MM.1S (cell line): Measurements from ENCODE around the gene PKP2.
A peak's percentile ranks its signal among the peaks of the same experiment; 100 is the strongest.

Experiments
- DNase-seq: peaks from one replicate; pipeline ENCODE4 v3.0.0-alpha.2; 2015
- H2AFZ ChIP-seq: fragments of 300-600 bp; sonication (generic); 2 replicates; pipeline ENCODE4 v1.6.0; 2016; ENCODE audit warnings: antibody characterized with exemption, low read length
- H3F3A ChIP-seq: fragments of 300-600 bp; sonication (generic); 2 replicates; pipeline ENCODE4 v1.6.1; 2016; ENCODE audit warnings: mild to moderate bottlenecking, antibody characterized with exemption, low read length, moderate library complexity, mixed read lengths; ENCODE audit not compliant: insufficient read depth
- H3K27ac ChIP-seq: fragments of 300-600 bp; sonication (generic); 2 replicates; pipeline ENCODE4 v1.5.1; 2016; ENCODE audit warnings: mild to moderate bottlenecking, low read length
- H3K27me3 ChIP-seq: fragments of 300-600 bp; sonication (generic); replicated peaks from 2 replicates; pipeline ENCODE4 v1.6.0; 2016; ENCODE audit warnings: low read length; ENCODE audit not compliant: insufficient read depth
- H3K36me3 ChIP-seq: fragments of 300-600 bp; sonication (generic); replicated peaks from 2 replicates; pipeline ENCODE4 v1.6.1; 2016; ENCODE audit warnings: mild to moderate bottlenecking, low read length, mixed read lengths; ENCODE audit not compliant: insufficient read depth
- H3K4me1 ChIP-seq: fragments of 300-600 bp; sonication (generic); 2 replicates; pipeline ENCODE4 v1.6.1; 2016; ENCODE audit warnings: low read length, mixed read lengths
- H3K4me2 ChIP-seq: fragments of 300-600 bp; sonication (generic); 2 replicates; pipeline ENCODE4 v1.6.0; 2016; ENCODE audit warnings: low read depth, low read length
- H3K4me3 ChIP-seq: fragments of 300-600 bp; sonication (generic); 2 replicates; pipeline ENCODE4 v1.5.1; 2016; ENCODE audit warnings: low read length, mixed read lengths
- H3K79me2 ChIP-seq: fragments of 300-600 bp; sonication (generic); 2 replicates; pipeline ENCODE4 v1.6.1; 2016; ENCODE audit warnings: mixed run types, low read length, mixed read lengths
- H3K9ac ChIP-seq: fragments of 300-600 bp; sonication (generic); 2 replicates; pipeline ENCODE4 v1.6.1; 2016; ENCODE audit warnings: low read length, mixed read lengths
- H3K9me2 ChIP-seq: fragments of 300-600 bp; sonication (generic); replicated peaks from 2 replicates; pipeline ENCODE4 v1.6.1; 2016; ENCODE audit warnings: mild to moderate bottlenecking, low read length, mixed read lengths; ENCODE audit not compliant: insufficient read depth
- H3K9me3 ChIP-seq: fragments of 300-600 bp; sonication (generic); replicated peaks from 2 replicates; pipeline ENCODE4 v1.6.1; 2016; ENCODE audit warnings: mild to moderate bottlenecking, low read length, mixed read lengths; ENCODE audit not compliant: insufficient read depth
- H4K20me1 ChIP-seq: fragments of 300-600 bp; sonication (generic); 2 replicates; pipeline ENCODE4 v1.6.1; 2016; ENCODE audit warnings: mild to moderate bottlenecking, low read length, moderate library complexity, mixed read lengths; ENCODE audit not compliant: insufficient read depth
- CTCF ChIP-seq: fragments of 300-600 bp; sonication (generic); IDR thresholded peaks from 2 replicates; pipeline ENCODE4 v1.5.1; 2016; ENCODE audit warnings: antibody characterized with exemption, low read length, mixed read lengths
- EZH2 ChIP-seq: fragments of 300-600 bp; sonication (generic); optimal IDR thresholded peaks from 2 replicates; pipeline ENCODE3; 2017; ENCODE audit warnings: low read depth, mild to moderate bottlenecking, antibody characterized with exemption, low read length, mixed read lengths
- EZH2phosphoT487 ChIP-seq: fragments of 300-600 bp; sonication (generic); IDR thresholded peaks from 2 replicates; pipeline ENCODE4 v1.6.1; 2018; ENCODE audit warnings: antibody characterized with exemption, low read length

Gene PKP2

DNA sequence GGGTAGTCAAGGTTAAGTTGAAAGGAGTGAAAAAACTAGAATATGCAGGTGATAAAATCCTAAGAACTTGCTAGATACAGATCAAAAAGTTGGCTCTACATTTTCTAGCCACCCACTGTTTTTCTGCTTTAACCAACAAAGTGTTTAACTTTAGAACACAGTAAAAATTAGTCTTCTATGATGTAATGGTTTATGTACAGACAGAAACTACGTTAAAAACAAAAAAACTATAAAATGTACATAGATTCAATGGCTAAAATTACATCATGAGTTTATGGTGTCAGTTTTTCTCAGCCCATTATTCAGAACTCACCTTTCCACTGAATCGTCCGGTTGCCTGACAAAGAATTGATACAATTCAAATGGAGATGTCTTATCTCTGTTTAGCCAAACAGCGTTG, 143.0 kb downstream of the PKP2 start:
- Histone ChIP-seq H3K4me3 (0 out of 2 replicates have a peak overlapping the region, but pooled peaks have one; percentile 84), H3K4me1 (peaks cover 14% of the 10 kb centered on the region), H2AFZ (no peak overlapping the region), H3K4me2 (peak overlapping the region; percentile 97), H4K20me1 (no peaks in the 10 kb centered on the region), H3F3A (peaks cover 5% of the 10 kb centered on the region; the same call in 1 of the 2 replicates), H3K9ac (peak overlapping the region; percentile 83; the same call in 1 of the 2 replicates), H3K27me3 (no peaks in the 10 kb centered on the region), H3K27ac (no peak overlapping the region), H3K79me2 (peaks cover 38% of the 10 kb centered on the region), H3K36me3 (peaks cover 6% of the 10 kb centered on the region; the same call in 1 of the 2 replicates), H3K9me3 (no peaks in the 10 kb centered on the region), H3K9me2 (no peaks in the 10 kb centered on the region)
- TF ChIP-seq EZH2phosphoT487, result no peak
- TF ChIP-seq EZH2, result no peak
- no peak for TF ChIP-seq CTCF
- no peak for DNase-seq

- no peak for TF ChIP-seq EZH2
- TF ChIP-seq EZH2phosphoT487, result no peak
- no peak for TF ChIP-seq CTCF
- Histone ChIP-seq H3F3A (no peaks in the 10 kb centered on the region), H3K36me3 (peaks cover 22% of the 10 kb centered on the region)
These were observed 153.3 kb downstream of the PKP2 start for GRCh38 chr12:32743264-32743663.

DNA sequence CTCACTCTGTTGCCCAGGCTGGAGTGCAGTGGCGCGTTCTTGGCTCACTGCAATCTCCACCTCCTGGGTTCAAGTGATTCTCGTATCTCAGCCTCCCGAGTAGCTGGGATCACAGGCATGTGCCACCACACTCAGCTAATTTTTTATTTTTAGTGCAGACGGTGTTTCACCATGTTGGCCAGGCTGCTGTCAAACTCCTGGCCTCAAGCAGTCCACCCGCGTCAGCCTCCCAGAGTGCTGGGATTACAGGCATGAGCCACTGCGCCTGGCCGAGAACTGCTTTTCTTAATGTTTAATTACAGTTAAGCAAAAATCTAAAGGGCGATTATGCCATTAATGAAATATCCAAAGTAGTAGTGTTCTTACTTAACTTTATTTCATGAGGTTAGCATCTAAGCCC, 154.4 kb downstream of the PKP2 start:
- no peak overlapping the region for H2AFZ ChIP-seq
- H3K9ac ChIP-seq, result no peak overlapping the region
- H3K4me1 ChIP-seq, result no peaks in the 10 kb centered on the region
- TF ChIP-seq EZH2 (no peak), CTCF (no peak), EZH2phosphoT487 (no peak)
- peaks cover 17% of the 10 kb centered on the region for H3K36me3 ChIP-seq
- H3K4me3 ChIP-seq, result no peak overlapping the region
- H4K20me1 ChIP-seq, result no peaks in the 10 kb centered on the region
- no peaks in the 10 kb centered on the region for H3K27me3 ChIP-seq
- no peak overlapping the region for H3K27ac ChIP-seq
- peaks cover 19% of the 10 kb centered on the region; the same call in 1 of the 2 replicates for H3K79me2 ChIP-seq
- H3K9me2 ChIP-seq, result no peaks in the 10 kb centered on the region
- no peak overlapping the region for H3K4me2 ChIP-seq
- no peak for DNase-seq
- no peaks in the 10 kb centered on the region for H3F3A ChIP-seq
- H3K9me3 ChIP-seq, result no peaks in the 10 kb centered on the region

More at GRCh38 chr12:32743264-32743663, 153.3 kb downstream of the PKP2 start:
- H3K27me3 ChIP-seq, result no peaks in the 10 kb centered on the region
- H3K9me3 ChIP-seq, result no peaks in the 10 kb centered on the region
- no peak overlapping the region for H2AFZ ChIP-seq
- H3K9ac ChIP-seq, result no peak overlapping the region
- no peaks in the 10 kb centered on the region for H3K4me1 ChIP-seq
- H3K79me2 ChIP-seq, result peaks cover 18% of the 10 kb centered on the region; the same call in 1 of the 2 replicates
- DNase-seq, result no peak
- H3K4me2 ChIP-seq, result no peak overlapping the region
- H3K27ac ChIP-seq, result no peak overlapping the region
- no peaks in the 10 kb centered on the region for H4K20me1 ChIP-seq
- no peaks in the 10 kb centered on the region for H3K9me2 ChIP-seq
- H3K4me3 ChIP-seq, result no peak overlapping the region
